HG03571 (cell line): Measurements from ENCODE around the gene OR2AT4.
A peak's percentile ranks its signal among the peaks of the same experiment; 100 is the strongest.
"Not testable (repeated sequence)": the region's sequence is repeated elsewhere in the genome, so short reads cannot be mapped to it uniquely, and the experiment has no call there.

Experiments used
- ATAC-seq: cut with Tn5 transposase; IDR thresholded peaks from one replicate; pipeline ENCODE4 v1.9.1; 2021; ENCODE audit not compliant: unreplicated experiment

The OR2AT4 gene

GRCh38 chr11:75103380-75104026, 6.8 kb upstream of the OR2AT4 start:
- no peak for ATAC-seq

DNA sequence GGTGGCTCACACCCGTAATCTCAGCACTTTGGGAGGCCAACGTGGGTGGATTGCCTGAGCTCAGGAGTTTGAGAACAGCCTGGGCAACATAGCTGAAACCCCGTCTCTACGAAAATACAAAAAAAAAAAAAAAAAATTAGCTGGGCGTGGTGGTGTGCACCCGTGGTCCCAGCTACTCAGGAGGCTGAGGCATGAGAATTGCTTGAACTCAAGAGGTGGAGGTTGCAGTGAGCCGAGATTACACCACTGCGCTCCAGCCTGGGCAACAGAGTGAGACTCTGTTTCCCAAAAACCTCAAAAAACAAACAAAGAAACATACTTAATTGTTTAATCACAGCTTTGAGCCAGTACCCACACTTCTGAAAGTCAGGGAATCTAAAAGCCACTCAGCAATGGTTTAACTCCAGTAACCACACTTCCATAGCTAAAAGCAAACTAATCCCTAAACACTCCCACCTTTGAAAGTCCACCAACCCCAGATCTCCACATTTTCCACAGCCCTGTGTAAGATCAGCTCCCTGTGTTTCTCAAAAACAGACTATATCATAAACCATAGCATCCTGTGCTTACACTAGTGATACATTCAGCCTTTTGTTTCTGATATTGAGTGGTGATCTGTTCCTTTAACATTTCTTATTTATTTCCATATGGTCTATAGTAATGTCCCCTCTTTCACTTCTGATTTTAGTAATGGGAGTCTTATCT, 4.9 kb upstream of the OR2AT4 start:
- ATAC-seq, result no peak

- peak; percentile 87 for ATAC-seq
Measured at GRCh38 chr11:75100314-75100713, 3.6 kb upstream of the OR2AT4 start.

- ATAC-seq, result no peak
Measured at GRCh38 chr11:75099635-75100034, 3.0 kb upstream of the OR2AT4 start.

DNA sequence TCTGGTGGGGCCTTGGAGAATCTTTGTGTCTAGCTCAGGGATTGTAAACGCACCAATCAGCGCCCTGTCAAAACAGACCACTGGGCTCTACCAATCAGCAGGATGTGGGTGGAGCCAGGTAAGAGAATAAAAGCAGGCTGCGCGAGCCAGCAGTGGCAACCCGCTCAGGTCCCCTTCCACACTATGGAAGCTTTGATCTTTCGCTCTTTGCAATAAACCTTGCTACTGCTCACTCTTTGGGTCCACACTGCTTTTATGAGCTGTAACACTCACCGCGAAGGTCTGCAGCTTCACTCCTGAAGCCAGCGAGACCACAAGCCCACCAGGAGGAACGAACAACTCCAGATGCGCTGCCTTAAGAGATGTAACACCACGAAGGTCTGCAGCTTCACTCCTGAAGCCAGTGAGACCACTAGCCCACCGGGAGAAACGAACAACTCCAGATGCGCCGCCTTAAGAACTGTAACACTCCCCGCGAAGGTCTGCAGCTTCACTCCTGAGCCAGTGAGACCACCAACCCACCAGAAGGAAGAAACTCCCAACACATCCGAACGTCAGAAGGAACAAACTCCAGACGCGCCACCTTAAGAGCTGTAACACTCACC, 2.3 kb upstream of the OR2AT4 start:
- ATAC-seq, result not testable (repeated sequence)

GRCh38 chr11:75098181-75098580, 1.5 kb upstream of the OR2AT4 start:
- ATAC-seq, result not testable (repeated sequence)

DNA sequence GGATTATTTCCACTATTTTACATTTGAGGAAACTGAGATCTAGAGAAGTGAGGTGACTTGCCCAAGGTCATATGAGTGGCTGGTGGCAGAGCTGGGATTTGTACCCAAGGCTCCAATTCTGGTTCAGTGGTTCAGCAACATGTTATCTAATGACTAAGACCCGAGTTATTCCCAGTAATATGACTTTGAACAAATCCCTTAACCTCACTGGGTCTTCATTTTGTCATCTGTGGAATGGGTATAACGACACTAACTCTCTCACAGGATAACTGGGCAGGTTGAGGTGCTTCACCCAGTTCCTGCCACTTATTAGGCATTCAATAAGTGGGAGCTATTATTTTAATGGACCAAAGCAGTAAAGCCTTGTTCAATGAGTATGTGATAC, 489 bp upstream of the OR2AT4 start:
- ATAC-seq, result no peak

- ATAC-seq, result not testable (repeated sequence)
Measured at GRCh38 chr11:75094382-75094781, 2.3 kb downstream of the OR2AT4 start.

- ATAC-seq, result no peak
Measured at GRCh38 chr11:75090671-75091177, 6.0 kb downstream of the OR2AT4 start.

DNA sequence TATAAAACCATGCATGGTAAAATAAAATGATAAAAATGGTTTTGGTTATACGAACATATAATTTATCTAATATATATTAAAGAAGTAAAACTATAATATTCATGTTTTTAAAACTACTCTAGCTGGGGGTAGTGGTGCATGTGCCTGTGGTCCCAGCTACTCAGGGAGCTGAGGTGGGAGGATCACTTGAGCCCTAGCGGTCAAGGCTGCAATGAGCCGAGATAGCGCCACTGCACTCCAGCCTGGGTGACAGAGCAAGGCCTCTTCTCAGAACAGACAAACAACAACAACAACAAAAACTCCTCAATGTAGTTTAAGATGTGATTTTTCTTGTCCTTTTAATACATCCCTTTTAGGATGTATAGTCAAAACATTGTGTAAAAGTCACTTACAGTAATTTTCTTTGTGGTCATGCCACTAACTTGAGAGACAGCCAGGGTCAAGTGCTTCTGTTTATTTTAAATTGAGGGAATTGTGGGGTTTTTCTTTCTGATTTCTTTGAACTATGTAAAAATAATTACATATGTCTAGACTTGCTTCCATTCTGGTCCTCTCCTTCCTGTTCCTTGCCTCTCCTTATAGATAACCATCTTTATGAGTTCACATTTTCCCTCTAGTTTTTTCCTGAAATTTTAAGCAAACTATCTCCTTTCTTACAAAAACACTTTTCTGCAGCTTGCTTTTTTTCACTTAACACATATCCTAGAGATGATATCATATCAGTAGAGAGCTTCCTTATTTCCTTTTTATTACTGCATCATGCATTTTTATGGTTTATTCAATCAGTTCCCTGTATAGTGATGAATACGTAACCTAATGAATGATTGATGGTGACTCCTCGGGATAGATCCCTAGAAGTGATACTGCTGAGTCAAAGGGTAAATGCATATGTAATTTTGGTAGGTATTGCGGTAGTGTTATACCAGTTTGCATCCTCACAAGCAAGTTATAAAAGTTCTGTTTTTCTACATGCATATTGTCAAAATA, 9.1 kb downstream of the OR2AT4 start:
- ATAC-seq, result no peak

- ATAC-seq, result no peak
Measured at GRCh38 chr11:75084883-75085282, 11.8 kb downstream of the OR2AT4 start.

DNA sequence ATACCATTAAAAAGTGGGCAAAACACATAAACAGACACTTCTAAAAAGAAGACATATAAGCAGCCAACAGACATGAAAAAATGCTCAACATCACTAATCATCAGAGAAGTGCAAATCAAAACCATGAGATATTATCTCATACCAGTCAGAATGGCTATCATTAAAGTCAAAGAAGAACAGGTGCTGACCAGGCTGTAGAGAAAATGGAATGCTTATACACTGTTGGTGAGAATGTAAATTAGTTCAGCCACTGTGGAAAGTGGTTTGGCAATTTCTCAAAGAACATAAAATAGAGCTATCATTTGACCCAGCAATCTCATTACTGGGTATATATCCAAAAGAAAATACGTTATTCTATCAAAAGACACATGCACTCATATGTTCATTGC, 13.5 kb downstream of the OR2AT4 start:
- no peak for ATAC-seq

GRCh38 chr11:75082601-75083216, 14.0 kb downstream of the OR2AT4 start:
- ATAC-seq, result no peak

DNA sequence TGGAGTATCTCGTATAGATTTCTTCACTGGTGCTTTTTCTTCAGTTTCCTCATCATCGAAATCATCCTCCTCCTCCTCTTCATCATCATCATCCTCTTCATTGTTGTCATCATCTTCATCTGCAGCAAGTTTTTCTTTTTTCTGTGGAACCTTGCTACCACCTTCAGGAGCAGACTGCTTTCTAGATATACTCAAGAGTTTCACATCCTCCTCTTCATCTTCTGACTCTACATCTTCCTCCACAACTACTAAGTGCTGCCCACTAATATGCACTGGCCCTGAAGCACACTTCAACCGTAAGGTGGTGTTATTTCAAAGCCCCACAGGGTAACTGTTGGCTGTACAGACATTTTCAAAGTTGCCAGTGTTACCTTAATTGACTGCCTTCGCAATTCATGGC, 17.1 kb downstream of the OR2AT4 start:
- ATAC-seq, result no peak

DNA sequence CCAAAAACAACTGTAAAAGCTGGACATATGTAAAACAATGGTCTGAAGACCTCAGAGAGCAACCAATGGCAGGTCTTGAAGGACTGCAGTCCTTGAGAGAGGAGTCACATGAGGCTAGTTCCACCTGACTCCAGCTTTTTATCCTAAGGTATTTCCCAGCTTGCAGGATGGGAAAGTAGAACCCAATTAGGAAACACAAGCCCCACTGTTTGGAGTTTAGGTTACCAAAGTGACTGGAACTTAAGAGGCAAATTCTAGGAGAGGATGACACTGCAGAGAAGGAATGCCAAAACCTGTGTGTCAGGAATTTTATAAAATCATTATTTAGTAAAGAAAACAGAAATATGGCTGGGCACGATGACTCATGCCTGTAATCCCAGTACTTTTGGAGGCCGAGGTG, 18.4 kb downstream of the OR2AT4 start:
- no peak for ATAC-seq

GRCh38 chr11:75077316-75077715, 19.4 kb downstream of the OR2AT4 start:
- no peak for ATAC-seq

GRCh38 chr11:75076671-75077070, 20.0 kb downstream of the OR2AT4 start:
- no peak for ATAC-seq

DNA sequence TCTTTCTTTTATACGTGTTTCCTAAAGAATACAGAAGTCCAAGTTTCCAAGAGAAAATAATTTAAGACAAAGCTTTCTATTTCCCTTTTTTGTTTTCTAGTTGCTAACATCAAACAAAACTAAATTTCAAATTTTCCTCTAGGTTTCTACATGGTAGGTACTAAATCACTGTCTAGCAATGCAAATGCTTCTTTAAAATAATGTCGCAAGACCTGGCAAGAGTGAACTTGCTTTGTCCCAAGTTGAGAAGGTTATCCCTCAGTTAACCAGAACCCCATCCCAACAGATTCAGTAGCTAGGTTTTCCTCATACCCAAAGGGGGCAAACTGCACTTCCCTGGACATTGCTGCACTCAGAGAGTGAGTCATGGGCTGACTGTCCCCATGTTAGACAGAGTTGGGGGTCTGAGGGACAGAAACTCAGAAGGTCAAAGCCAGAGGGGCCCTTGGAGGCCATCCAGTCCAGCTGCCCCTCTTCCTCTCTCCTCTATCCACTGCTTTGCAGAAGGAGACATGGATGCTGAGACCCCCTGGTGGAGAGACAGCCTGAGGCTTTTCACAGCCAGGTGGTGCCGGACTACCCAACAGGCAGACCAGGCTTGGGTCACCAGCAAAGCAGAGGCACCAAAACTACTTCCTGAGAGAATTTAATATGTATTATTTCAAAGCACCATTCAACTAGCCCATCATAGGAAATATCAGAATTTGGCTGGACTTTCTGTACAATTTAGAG, 23.1 kb downstream of the OR2AT4 start:
- ATAC-seq, result no peak

- ATAC-seq, result no peak
Measured at GRCh38 chr11:75072582-75072981, 24.1 kb downstream of the OR2AT4 start.

DNA sequence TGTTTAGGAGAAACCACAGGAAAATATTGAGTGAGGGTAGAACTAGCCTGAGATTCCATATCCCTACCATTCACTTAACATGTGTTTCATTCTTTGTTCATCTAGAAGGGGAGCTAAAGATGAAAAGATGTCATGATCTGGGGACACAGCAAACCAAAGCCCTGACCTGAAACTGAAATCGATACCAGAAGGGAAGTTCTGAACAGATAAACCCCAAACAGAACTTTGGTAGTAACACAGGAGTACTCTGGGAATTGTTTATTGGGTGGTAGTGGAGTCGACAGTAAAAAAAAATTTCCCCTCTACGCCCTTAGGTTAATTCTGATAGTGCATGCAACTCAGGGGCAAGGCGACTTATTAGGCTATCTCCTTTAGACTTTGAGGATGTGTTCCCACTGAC, 27.2 kb downstream of the OR2AT4 start:
- ATAC-seq, result no peak
